GM06990 (cell line): ENCODE data around the gene NCF4.

Source experiments
- DNase-seq: peaks from one replicate; pipeline ENCODE4 v3.0.0-alpha.2; 2011; ENCODE audit not compliant: insufficient read length; ENCODE audit errors: extremely low read depth
- H3K27me3 ChIP-seq: replicated peaks from 2 replicates; pipeline ENCODE4 v1.6.0; 2011; ENCODE audit warnings: low read length; ENCODE audit not compliant: control insufficient read depth, insufficient read depth
- H3K36me3 ChIP-seq: 2 replicates; pipeline ENCODE4 v1.5.1; 2011; ENCODE audit warnings: low read length; ENCODE audit not compliant: control insufficient read depth, insufficient read depth
- H3K4me3 ChIP-seq: replicated peaks from 2 replicates; pipeline ENCODE4 v1.5.1; 2011; ENCODE audit warnings: low read depth, mild to moderate bottlenecking, control low read depth, low read length
- CTCF ChIP-seq: IDR thresholded peaks from 2 replicates; pipeline ENCODE4 v1.5.1; 2011; ENCODE audit warnings: low read length, control low read depth, mild to moderate bottlenecking, inconsistent platforms; ENCODE audit not compliant: insufficient read depth, poor library complexity, severe bottlenecking

Gene NCF4

GRCh38 chr22:36823186-36823839 is 37.5 kb upstream of the NCF4 start:
- Histone ChIP-seq H3K36me3 (no peaks in the 10 kb centered on the region), H3K4me3 (no peak overlapping the region), H3K27me3 (no peaks in the 10 kb centered on the region; the same call in 1 of the 2 replicates)
- DNase-seq: no peak
- no peak for TF ChIP-seq CTCF

GRCh38 chr22:36824655-36825054 is 36.2 kb upstream of the NCF4 start:
- no peaks in the 10 kb centered on the region for H3K36me3 ChIP-seq
- no peak for DNase-seq
- H3K4me3 ChIP-seq: no peak overlapping the region
- no peaks in the 10 kb centered on the region; the same call in 1 of the 2 replicates for H3K27me3 ChIP-seq
- TF ChIP-seq CTCF: no peak

GRCh38 chr22:36826262-36826661 is 34.5 kb upstream of the NCF4 start:
- Histone ChIP-seq H3K27me3 (no peaks in the 10 kb centered on the region), H3K4me3 (no peak overlapping the region), H3K36me3 (no peaks in the 10 kb centered on the region)
- TF ChIP-seq CTCF: no peak
- no peak for DNase-seq

GRCh38 chr22:36828815-36829214 is 32.0 kb upstream of the NCF4 start:
- Histone ChIP-seq H3K27me3 (no peaks in the 10 kb centered on the region), H3K36me3 (no peaks in the 10 kb centered on the region), H3K4me3 (no peak overlapping the region)
- no peak for DNase-seq
- no peak for TF ChIP-seq CTCF

GRCh38 chr22:36829370-36830002 is 31.3 kb upstream of the NCF4 start:
- no peak for DNase-seq

More at GRCh38 chr22:36829370-36830002, 31.3 kb upstream of the NCF4 start:
- no peaks in the 10 kb centered on the region for H3K36me3 ChIP-seq
- no peak for TF ChIP-seq CTCF
- H3K4me3 ChIP-seq: no peak overlapping the region
- H3K27me3 ChIP-seq: no peaks in the 10 kb centered on the region
